Activated CD4-positive, CD25-positive, alpha-beta regulatory T cell treated with anti-CD3 and anti-CD28 coated beads, Interleukin-2, amount 50 U/mL, for 72 hours (primary cell): Measurements from ENCODE around the gene KCNK6.
"Not testable (repeated sequence)": the region's sequence is repeated elsewhere in the genome, so short reads cannot be mapped to it uniquely, and the experiment has no call there.

Experiments used
- DNase-seq: peaks from one replicate; pipeline ENCODE4 v3.0.0; 2021

KCNK6 gene

GRCh38 chr19:38362946-38363688, 43.5 kb downstream of the KCNK6 start:
- DNase-seq: not testable (repeated sequence)

DNA sequence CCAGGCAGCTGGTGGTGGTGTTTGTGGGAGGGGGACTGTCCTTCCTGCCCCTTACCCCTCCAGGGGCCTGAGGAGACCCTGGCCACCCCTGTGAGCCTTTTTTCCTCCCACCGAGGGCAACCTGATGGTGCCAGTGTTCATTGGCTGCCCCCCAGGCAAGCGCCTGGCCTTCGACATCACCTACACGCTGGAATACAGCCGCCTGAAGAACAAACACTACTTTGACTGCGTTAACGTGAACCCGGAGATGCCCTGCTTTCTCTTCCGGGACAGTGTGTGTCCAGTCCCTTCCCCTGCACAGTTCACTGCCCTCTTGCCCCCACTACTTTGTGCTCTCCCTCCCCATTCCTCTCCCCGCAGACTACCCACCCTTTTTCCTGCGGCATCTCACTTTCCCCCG, 47.4 kb downstream of the KCNK6 start:
- DNase-seq: no peak

- DNase-seq: no peak
These were observed 49.9 kb downstream of the KCNK6 start for GRCh38 chr19:38369584-38369983.

- no peak for DNase-seq
These were observed 50.7 kb downstream of the KCNK6 start for GRCh38 chr19:38370299-38370698.

DNA sequence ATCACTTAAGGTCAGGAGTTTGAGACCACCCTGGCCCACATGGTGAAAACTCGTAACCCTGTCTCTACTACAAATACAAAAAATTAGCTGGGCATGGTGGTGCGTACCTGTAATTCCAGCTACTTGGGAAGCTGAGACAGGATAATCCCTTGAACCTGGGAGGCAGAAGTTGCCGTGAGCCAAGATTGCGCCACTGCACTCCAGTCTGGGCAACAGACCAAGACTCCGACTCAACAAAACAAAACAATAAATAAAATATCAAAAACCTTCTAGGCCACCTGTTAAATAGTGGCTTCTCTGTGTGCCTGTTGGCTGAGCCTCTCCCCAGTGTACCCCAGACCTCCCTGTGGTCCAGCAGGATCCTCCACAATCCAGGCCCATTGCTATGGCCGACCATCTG, 51.4 kb downstream of the KCNK6 start:
- DNase-seq: no peak

DNA sequence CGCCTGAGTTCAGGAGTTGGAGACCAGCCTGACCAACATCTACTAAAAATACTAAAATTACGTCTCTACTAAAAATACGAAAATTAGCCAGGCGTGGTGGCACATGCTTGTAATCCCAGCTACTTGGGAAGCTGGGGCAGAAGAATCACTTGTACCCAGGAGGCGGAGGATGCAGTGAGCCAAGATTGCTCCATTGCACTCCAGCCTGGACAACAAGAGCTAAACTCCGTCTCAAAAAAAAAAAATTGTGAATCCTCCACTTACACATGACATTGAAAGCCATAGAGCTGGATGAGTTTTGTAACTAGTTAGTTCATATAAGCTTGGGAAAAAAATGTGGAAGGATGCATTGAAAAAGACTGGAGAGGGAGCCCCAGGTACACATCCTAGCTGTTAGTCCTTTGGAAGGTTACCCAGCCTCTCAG, 54.3 kb downstream of the KCNK6 start:
- no peak for DNase-seq

DNA sequence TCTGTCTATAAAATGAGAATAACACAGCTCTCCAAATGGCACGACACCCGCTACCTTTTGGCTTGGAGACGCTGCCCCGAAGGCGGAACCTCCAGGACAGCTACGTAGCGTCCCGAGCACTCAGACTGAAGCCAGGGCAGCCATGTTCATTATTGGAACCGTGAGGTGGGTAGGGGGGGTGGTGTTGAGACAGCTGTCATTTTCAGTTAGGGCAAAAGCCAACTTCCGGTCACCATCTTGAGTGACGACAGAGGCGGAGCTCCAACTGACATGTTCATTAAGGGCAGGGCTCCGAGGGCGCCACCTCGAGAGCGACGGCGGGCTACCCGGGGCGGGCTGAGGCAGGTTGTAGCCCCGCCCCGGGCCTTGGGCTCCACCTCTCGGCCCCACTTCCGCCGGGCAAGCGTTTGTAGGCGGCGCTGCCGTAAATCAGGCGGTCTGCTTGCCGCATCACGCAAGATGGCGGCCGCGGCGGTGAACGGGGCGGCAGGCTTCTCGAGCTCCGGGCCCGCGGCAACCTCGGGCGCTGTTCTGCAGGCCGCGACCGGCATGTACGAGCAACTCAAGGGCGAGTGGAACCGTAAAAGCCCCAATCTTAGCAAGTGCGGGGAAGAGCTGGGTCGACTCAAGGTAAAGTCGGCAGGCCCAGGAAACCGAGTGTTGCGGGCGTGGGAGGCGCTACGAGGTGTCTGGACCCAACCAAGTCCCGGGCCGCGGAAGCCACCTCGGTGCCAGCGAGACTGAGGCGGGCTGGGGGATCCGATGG, 54.9 kb downstream of the KCNK6 start, which contains the start of gene PSMD8:
Gene PSMD8 (plus strand): TSS at position 240 of the 766 bp plus-strand sequence. CDS start 31 bp downstream, at position 271.
- DNase-seq: peak; percentile 97

GRCh38 chr19:38375098-38375493, 55.5 kb downstream of the KCNK6 start:
- no peak for DNase-seq

- no peak for DNase-seq
These were observed 56.1 kb downstream of the KCNK6 start for GRCh38 chr19:38375748-38376147.

DNA sequence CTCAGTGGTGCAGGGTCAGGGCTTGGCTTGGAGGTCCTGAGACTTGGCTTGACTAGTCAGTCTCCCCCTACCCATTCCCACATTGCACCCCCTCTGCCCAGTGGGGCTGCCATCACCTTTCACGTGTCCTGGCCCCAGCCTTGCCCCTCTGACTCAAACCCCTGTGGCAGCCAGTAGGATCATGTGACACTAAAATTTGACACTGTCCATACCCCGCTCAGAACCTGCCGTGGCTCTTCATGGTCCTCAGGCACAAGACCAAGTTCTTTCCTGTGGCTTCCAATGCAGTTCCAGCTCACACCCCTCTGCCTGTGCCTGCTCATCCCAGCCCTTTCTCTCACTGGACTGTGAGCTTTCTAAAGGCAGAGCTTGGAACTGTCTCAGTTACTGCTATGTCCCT, 56.9 kb downstream of the KCNK6 start:
- DNase-seq: no peak

- DNase-seq: no peak
These were observed 57.4 kb downstream of the KCNK6 start for GRCh38 chr19:38377052-38377451.

GRCh38 chr19:38378866-38379265, 59.2 kb downstream of the KCNK6 start:
- no peak for DNase-seq

- no peak for DNase-seq
These were observed 61.5 kb downstream of the KCNK6 start for GRCh38 chr19:38381138-38381537.
